Activated gamma-delta T cell treated with anti-CD3 and anti-CD28 coated beads, Interleukin-2, amount 50 U/mL, for 16 hours (primary cell): ENCODE measurements around the gene SCRN1.

Experiments
- DNase-seq: peaks from one replicate; pipeline ENCODE4 v3.0.0-alpha.2; 2020; ENCODE audit warnings: low read depth

Gene SCRN1

DNA sequence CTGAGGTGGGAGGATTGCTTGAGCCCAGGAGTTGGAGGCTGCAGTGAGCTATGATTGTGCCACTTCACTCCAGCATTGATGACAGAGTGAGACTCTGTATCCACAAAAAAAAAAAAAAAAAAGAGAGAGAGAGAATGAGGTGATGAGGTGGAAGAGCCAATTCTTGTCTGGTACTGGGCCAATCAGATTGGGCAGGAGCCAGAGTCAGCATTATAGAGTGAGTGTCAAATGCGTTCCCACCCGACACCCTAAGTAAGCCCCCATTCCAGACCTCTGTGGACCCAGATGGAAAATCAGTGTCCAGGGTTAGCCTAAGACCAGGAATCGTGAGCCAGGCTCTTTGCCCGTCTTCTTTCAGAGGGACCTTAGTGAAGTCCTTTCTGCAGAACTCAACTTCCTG, 99.3 kb downstream of the SCRN1 start:
- no peak for DNase-seq

DNA sequence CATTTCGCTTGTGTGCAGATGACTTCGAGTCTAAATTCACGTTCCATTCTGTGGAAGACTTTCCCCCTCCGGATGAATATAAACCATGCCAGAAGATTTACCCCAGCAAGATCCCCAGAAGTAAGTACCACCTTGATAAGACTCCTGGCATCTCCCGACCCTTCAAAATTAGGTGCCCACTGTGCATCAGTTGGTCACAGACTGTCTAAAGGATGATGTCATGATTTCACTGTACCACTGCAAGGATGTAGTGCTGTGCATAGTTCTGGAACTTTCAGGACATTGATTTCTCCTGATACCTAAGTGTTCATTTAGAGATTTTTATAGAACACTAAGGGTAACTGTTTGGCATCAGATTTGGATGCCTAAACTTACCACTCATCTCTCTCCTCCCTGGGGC, 100.3 kb downstream of the SCRN1 start:
- no peak for DNase-seq

DNA sequence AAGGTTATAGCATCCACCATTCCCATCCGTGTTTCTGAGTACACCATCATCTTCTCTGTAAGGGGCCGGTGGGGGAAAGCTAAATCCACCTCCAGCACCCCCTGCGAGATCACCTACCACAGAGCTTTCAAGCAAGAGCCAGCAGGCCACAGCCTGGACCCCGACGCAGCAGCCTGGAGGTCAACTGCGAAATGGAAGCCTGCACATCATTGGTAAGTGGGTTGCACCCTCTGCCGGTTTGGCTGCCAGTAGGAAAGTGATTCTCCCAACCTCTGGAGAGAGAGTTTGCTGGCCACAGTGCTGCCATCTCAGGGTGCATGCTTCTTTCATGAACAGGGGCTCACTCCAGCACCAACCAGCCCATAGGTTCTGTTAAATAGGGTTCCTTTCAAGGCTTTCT, 101.6 kb downstream of the SCRN1 start:
- no peak for DNase-seq

DNA sequence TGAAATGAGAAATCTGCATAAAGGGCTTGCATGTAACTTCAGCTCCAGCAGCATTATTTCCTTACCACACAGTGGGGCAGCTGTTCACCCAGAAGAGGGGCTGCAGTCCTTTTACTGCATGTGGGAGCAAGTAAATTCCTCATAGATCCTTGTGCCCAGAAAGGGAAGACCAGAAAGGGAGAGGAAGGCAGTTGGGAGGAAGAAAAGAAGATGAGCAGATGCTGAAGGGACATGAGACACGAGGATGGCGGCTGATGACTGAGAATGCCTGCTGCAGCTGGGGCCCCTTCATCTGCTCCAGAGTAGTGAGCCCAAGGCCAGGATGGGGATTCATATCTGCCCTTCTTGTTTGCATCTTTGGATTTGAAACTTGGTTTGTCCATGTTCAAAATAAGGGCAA, 102.8 kb downstream of the SCRN1 start:
- DNase-seq = no peak

DNA sequence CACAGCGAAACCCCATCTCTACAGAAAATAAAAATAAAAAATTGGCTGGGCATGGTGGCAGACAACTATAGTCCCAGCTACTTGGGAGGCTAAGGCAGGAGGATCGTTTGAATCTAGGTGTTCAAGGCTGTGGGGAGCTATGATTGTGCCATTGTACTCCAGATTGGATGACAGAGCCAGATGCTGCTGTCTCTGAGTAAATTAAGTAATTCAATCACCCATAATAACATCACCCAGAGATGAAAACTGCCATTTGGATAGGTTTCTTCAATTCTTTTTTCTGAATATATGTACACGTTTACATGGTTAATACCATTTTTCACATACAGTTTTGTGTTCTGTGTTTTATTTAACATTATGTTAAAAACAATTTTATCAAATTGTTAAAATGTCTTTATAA, 104.0 kb downstream of the SCRN1 start:
- no peak for DNase-seq

DNA sequence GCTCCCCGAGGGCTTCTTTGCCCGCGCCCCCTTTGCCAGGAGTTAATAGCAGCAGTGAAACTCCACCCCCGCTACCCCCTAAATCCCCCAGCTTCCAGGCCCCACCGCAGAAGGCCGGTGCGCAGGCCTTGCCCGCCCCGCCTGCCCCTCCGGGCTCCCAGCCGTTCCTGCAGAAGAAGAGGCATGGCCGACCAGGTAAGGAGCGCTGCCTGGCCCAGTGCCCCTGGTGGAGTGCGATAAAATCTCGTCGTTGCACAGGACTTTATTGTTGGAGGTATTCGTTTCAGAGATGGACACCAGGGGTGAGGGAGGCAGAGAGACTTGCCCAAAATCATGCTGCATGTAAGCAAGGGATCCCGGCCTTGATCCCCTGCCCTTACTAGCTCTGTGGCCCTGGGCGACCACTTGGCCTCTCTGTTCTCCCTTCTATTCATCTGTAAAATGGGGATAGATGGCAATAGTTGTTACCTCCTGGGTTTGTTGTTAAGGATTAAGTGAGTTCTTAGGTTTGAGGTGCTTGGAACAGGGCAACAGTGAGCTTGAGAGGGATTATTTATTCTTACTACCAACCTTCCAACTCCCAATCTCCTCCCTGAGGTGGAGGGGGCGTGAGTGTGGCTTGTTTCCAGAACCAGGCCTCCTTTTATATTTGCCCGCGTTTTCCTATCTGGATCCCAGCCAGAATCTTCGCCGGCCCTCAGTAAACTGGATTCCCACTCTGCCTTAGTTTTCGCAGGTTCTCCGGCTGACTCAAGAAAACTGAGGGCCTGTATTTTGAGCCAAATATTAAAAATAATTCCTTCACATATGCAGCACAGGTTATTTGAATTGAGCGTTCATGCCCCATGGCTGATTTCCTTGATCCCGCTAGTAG, 105.0 kb downstream of the SCRN1 start:
- DNase-seq = no peak

DNA sequence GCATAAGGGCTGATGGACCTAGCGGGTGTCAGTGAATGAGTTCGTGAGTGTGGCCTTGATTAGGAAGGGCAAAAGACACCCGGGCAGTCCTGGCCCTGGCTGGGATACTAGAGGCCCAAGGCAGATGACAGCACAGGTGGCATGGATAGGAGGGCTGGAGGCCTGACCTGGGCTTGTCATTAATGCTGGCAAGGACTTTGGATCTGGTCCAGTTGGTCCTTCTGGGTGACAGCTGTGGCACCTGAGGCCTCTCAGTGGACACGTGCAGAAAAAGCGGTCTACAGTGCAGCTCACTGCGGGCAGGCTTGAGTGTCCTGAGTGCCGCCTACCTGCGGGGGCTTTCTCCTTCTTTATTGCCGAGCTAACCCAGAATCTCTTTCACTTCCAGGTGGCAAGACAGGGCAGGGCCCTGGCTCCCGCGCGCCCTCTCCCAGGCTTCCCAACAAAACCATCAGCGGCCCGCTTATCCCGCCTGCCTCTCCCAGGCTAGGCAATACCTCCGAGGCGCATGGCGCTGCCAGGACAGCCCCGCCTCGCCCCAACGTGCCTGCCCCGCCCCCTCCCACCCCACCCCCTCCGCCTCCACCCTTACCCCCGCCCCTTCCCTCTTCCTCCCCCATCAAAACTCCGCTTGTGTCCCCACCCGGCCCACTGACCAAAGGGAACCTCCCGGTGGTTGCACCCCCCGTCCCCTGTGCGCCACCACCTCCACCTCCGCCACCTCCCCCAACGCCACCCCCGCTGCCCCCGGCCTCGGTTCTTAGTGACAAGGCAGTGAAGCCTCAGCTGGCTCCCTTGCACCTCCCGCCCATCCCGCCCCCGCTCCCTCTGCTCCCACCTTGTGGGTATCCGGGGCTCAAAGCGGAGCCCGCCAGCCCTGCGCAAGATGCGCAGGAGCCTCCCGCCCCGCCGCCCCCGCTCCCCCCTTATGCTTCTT, 105.9 kb downstream of the SCRN1 start:
- no peak for DNase-seq

DNA sequence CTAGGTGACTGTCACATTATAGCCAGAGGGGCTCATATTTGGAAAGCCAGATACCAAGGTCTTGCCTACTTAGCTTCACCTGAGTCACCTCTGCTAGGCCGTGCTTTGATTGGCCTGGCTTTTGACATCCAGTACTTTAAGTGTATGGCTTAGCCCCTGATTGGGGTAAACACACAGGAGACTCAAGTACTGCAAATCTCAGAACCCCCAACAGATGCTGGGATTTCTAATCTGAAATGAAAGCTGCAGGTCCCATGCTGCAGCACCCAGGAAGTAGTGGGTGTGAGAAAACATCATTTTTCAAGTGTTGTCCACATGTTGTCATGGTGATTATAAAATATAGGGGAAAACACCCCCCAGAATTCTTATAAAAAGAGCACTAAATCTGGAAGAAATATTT, 107.1 kb downstream of the SCRN1 start:
- DNase-seq = no peak

DNA sequence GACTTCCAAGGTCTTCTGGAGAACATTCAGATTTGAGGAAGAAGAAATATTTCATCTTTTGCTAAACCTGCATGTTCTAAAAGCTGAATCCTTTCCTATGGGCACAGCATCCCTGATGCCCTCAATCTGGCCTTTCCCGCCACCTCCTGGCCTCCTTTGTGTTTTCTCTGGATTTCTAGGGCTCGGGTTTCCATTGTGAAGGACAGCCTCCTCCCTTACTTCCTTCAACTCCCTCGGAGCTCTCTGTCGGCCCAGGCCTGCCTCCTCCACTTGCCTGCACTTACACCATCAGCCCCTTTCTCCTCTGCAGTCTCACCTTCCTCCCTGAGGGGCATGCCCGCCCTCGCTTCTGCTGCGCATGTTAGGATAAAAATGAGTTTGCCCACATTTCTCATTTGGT, 107.9 kb downstream of the SCRN1 start:
- DNase-seq = no peak

DNA sequence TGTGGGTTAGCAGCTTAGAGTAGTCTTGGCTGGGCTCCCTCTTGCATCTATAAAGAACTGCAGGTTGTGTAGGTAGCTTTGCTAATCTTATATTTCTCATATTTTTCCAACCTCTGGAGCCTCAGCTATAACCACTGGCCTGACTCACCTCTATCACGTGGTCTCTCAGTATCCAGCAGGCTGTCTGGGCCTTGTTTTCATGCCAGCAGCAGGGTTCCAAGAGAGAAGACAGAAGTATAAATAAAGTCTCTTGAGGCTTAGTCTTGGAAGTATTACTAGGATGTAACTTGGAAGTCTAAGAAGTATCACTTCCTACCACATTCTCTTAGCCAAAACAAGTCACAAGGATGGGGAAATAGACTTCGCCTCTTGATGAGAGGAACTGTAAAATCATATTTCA, 110.0 kb downstream of the SCRN1 start:
- DNase-seq = no peak

DNA sequence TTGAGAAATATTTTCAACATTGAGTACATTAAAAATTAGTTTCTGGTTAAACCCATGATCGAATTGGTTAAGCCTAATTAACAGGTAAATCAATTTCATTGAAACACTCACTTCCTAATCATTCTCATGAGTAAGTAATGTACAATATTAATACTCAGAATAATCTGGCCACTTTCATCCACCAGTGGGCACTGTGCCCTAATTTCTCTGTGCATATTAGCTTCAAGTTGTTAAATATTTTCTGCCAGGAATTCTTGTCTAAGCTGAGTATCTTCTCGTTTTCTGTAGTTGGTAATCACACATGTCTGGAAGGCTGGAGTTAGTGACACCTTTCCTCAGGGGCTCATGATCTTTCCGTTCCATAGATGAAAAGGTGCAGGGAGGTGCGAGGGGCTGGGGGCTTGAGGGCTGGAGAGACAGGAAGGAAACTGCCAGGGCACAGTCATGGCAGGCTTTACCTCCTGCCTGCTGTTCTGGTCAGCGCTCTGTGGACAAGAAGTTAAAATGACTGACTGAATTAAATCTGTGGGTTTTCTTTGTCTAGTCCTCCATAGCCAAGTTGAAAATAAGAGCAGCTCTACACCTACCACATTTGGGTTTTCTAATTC, 111.4 kb downstream of the SCRN1 start:
- DNase-seq = no peak

DNA sequence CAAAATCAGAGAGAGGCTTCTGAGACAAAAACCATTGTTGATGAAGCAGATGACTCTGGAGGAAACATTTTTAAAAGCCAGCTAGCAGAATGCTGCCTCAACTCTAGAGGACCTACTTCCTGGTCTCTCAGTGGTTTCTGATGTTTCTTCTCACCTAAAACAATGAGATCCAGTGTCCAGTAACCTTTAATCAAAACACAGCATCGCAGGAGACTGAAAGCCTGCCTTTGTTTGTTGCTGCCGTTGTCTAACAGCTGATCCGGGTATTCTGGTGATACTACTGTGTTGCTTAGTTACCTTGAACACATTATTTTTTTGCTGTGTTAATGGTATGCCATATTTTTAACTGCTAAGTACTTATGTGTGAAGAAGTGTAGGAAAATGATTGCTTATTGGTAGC, 112.4 kb downstream of the SCRN1 start:
- DNase-seq = no peak

DNA sequence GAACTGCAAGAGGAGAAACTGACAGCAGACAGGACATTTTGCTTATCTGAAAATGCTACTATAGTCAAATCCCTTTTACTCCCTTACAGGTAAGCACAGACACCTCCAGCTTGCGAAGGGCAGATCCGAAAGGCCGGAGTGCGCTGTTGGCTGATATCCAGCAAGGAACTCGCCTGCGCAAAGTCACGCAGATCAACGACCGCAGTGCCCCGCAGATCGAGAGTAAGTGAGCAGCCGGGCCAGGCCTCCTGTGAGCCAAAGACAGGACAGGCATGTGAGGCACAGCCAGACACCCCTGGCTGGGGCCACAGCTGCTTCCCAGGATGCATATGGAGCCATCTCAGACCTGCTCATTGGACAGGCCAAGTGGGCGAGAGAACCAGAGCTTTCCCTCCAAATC, 113.9 kb downstream of the SCRN1 start:
- no peak for DNase-seq

DNA sequence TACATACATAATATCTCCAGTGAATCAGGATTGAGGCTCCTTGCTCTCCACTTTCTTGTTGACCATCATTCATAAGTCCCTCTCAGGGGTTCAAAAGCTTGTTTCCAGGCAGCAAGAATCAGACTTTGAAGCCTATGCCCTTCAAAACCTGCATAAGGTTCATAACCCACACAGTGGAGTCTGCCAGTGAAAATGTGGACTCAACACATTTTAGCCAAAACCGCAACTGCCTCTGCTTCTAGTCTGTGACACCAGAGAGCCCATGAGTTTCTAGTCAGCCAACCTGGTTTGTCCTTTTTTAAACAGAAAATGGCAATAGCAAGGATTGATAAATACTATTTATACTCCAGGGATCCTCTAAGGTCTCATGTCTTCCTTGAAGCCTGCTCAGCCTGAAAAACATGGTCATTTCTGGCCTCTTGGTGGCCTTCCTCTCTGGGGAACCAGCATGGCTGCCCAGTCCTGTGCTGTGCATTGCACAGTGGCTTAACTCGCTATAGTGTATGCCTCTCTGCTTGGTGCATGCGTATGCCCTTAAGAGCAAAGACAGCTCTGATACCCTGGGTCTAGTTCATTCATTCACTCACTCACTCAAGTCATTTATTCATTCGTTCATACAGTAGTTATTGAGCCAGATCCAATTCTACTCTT, 115.8 kb downstream of the SCRN1 start:
- no peak for DNase-seq

DNA sequence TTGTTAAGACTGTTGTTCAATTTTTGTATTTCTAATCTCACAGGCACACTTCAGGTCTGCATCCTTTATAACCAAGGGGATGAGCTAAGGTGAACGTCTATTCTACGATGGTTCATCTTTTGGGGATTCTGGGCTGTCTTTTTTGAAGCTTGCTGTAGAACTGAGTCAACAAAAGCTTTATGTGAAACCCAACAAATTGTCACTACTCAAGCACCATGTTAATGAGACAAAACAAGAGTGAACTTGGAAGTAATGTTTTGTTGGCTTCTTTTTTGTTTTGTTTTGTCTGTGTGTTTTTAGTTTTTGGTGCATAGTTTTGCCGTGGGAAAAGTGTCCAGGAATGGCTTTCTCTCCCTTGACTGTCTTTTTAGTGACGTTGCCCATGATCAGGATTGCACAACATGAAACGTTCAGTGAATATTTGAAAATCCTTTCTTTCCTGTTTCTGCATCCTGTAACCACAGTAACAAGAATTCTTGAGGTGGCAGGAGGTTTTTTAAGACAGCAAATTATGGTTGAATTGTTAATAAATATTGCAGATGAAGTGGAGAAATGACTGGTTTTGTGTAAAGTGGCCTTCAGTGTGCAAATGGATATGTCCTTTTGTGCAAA, 117.7 kb downstream of the SCRN1 start:
- DNase-seq = no peak
